ENCODE results near the gene EFL1.
"Not testable (repeated sequence)": the region's sequence is repeated elsewhere in the genome, so short reads cannot be mapped to it uniquely, and the experiment has no call there.

EFL1 gene

DNA sequence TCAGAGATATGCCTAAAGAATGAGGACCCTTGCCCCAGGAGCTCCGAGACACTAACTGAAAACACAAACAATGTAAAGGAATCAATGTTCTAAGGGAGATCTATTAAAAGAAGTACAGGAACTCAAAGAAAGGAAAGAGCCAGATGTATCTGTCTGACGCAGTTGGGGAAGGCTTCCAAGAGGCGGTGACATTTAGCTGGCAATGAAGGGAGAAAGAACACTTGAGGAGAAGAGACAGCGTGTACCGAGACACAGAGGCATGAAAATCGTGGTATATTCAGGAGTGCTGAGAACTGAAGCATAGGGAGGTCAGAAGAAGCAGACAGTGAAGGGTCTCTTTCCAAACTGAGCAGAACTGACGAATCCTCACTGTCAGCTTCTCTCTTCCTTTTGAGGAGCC is 66.7 kb downstream of the EFL1 start:
- not testable (repeated sequence) for DNase-seq

DNA sequence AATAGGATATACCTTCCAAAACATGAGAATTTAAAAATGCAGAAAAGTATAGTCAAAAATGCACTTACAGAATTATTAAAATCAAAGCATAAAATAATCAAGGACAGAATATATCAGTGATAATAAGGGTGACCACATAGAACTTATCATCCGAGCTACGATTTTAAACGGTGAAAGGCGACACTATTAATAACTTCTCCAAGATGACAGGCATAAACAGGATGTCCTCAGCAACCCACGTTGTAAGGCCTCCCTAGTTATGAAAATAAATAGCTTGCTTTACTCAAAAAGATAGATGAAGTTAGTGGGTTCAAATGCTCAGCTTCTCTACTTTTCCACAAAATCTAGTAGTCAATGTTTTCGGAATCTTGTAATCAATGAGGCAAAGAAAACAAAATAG is 68.0 kb downstream of the EFL1 start:
- not testable (repeated sequence) for DNase-seq

DNA sequence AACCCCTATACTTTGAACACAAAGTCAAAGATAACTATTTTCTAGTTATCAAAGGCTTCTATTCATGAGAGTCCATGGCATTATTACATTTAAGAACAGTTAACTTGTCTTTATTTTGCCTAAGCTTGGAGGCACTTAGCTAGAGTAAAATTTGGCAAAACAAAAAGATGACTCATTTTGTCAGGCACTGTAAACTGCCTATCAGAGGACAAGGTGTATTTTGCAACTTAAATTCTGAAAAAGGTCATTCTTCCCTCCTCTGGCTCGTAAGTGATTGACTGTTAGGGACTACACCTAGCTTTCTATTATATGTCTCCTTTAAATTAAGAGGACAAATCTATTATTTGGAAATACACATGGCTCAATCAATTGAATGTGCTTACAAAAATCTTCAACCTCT is 69.1 kb downstream of the EFL1 start:
- DNase-seq = not testable (repeated sequence)

DNA sequence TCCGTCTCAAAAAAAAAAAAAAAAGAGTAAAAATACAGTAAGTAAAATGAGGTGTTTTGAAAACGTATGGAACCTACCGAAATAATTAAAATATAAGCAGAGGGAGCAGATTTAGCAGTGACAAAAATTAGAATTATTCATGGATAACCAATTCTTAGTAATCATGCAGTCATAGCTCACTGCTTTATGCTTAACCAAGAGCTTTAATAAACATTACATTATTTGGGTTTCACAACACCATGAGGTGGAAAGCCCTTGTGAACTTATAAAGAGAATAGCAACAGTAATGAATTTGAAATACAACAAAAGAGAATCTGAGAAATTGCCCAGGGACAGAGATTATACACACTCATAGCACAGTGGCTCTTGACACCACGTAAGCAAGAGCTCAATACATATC is 70.1 kb downstream of the EFL1 start:
- not testable (repeated sequence) for DNase-seq

GRCh38 chr15:82186719-82187406 is 75.7 kb downstream of the EFL1 start:
- DNase-seq = no peak

GRCh38 chr15:82186161-82186560 is 76.4 kb downstream of the EFL1 start:
- DNase-seq = no peak

DNA sequence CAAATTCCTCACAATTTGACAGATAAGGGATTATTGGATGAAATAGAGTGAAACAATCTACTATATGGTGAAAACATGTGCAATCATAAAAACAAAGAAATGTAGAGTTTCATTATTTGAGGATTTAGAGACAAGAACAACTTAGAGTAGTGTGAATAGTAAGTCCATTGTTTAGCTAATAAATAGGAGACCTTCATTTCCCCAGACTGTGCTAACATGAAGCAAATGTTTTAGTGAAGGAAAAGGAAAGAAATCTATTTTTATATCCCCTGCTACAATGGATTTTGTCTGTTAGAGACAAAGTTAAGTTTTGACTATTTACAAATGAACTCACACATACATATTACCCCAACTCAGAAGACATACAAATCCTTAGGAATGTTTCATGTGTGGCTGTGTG is 77.8 kb downstream of the EFL1 start:
- no peak for DNase-seq

- DNase-seq = no peak
Measured at GRCh38 chr15:82184355-82184754, 78.2 kb downstream of the EFL1 start.

- DNase-seq = no peak
Measured at GRCh38 chr15:82183121-82184031, 79.2 kb downstream of the EFL1 start.

DNA sequence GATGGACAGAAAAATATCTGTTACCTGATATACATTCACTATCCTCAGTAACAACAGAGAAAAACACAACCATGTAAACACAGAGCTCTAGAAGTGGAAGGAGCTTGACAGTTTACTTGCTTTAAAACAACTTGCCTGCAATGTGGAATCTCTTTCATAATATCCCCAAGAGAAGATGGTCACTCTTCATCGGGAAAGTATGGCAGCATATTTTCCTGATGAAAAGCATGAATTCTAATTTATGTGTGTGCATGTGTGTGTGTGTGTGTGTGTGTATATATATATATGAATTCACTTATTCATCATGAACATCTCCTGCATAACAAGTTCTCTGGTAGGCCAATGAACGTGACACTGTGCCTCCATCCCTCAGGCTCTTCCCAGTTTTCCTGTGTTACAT is 81.2 kb downstream of the EFL1 start:
- DNase-seq = no peak

GRCh38 chr15:82178061-82178460 is 84.5 kb downstream of the EFL1 start:
- no peak for DNase-seq

- DNase-seq = no peak
Measured at GRCh38 chr15:82177291-82178010, 85.1 kb downstream of the EFL1 start.

- DNase-seq = no peak
Measured at GRCh38 chr15:82176542-82176941, 86.0 kb downstream of the EFL1 start.

DNA sequence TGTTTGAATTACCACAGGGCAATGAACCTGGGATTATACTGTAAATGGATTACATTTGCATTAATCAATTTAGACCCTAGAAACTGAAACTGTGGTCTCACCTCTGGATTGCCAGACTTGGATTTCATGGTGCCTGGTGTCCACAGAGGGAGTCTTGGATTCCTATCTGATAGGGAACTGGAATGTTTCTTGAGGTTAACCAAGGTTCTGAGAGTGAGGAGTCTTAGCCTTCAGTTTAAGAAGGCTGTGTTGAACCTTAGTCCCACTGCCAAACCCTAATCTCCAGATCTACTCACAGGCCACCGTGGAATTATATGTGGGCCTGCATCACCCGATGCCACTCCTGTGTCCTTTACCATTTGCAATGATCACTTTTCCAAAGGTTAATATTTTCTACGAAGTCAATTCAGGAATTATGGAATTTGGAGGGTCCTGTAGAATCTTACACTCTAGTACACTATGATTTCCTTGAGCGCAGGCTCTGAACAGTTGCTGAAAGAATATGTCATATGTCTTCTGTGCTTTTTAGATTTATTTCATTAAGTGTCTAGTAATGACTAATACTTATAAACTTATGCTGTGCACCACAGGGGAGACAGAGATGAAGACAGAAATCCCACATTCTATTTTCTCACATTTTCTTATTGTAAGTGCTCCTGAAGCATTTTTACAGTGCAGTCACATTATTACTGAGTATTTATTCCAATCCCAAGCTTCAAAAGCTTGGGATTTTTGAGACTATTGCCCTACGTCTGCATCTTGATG is 87.9 kb downstream of the EFL1 start:
- DNase-seq = no peak

DNA sequence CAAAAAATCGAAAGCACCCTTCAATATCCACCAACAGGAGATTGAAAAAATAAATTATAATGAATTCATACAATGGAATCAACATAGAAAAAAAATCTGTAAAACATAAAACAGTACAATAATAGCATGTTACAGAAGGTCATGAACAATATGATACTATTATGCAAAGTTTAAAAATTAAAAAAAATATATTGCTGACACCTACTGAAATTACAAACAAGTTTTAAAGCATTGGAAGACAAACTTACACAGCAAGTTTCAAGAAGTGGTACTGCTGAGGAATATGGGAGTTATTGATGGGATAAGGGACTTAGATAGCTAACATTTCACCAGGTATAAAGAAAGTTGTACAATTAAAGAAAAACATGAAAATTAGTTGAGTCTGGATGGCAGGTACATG is 89.4 kb downstream of the EFL1 start:
- DNase-seq = no peak

DNA sequence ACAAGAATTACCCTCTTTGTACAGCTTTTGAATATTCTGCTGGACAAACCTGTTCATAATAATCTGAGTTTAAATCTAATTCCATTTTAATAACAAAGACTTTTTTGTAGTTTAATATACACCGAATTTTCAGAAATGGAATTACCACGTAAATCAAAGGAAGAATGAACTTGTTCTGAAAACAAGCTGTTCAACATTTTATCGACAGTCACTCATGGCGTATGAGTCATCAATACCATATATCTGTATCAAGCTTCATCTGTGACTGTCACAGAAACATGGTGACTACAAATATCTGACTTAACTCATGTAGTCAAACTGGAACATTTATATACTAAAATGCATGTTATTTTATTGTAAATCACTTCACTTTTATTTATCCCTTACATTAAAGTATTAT is 90.0 kb downstream of the EFL1 start:
- no peak for DNase-seq

DNA sequence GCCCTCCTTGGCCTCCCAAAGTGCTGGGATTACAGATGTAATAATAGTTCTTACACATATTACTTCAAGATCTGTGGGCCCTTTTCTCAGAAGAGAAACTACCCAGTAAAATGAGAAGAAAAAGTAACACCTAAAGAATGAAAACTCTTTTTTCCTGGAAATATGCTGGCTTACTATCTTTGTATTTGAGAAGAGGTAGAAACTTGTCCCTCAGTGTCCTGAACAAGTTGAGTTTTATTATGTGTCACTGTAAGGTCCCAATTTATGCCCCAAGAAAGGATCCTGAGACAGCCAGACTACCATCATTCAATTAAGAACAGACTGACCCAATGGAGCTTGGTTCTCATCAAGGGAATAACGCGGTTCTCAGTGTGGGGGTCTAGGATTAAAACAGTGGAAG is 93.8 kb downstream of the EFL1 start:
- no peak for DNase-seq

GRCh38 chr15:82168296-82168695 is 94.2 kb downstream of the EFL1 start:
- DNase-seq = no peak

DNA sequence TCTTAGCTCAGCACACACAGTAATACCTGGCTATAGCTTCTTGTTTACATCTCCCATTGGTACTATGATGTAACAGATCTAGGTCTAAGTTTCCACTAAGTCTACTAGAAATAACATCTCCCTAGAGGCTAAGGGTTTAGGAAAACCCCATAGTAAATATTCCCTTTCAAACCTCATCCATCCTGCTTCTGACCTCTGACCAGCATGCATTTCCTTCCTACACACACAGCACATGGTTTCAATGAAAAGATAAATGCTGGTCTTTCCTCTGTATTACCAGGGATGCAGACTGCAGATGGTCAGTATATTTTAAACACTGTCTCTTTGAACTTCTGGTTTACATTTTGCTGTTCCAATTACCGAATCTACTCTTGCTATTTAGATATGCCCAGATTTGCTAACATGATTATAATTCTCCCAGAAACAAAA is 96.6 kb downstream of the EFL1 start:
- DNase-seq = no peak

DNA sequence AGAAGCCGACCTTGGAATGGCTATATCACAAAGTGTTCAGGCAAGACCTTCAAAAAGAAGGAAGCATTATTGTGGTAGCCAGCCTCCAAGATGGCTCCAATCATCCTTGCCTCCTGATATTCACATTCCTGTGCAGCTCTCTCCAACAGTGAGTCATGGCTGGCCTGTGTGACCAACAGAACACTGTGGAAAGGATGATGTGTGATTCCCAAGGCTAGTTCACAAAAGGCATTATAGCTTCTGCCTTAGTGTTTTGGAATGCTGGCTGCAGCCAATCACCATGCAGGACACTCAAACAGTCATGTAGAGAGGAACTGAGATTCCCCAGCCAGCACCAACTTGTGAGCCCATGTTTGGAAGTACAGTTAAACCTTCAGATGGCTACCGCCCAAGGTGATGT is 102.6 kb downstream of the EFL1 start:
- no peak for DNase-seq

DNA sequence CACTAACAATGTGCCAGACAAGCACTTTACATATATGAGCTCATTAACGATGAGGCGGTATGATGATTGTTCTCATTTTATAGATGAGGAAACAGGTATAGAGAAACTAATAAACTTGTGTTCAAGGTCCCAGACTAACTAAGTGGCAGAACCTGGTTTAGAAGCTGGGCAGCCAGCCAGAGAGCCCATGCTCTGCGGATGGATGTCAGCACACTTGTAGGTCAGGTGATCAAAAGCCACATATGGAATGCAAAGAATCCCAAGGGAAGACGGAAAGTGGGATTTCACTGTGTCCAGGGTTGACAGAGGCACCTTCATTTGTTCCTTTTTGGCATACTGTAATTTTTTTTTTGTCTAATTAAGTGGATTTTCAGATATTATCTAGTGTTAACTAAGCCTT is 103.7 kb downstream of the EFL1 start:
- DNase-seq = no peak

DNA sequence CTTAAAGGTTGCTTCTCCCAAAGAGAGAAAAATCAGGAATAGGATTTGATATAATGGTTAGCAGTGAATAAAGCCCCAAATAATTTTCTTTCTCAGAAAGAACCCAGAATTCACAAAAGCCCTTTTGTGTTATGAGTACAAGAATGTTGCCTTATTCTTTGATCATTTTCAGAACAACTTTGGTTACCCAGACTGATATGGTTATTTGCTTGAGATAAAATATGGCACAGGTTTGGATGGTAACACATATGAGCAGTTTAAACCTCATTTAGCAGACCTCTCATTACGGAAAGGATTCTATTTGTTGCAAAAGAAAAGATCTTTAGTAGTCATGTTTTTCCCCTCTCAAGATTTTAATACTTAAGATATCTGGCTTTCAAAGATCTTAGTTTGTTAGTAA is 111.9 kb downstream of the EFL1 start:
- DNase-seq = no peak

DNA sequence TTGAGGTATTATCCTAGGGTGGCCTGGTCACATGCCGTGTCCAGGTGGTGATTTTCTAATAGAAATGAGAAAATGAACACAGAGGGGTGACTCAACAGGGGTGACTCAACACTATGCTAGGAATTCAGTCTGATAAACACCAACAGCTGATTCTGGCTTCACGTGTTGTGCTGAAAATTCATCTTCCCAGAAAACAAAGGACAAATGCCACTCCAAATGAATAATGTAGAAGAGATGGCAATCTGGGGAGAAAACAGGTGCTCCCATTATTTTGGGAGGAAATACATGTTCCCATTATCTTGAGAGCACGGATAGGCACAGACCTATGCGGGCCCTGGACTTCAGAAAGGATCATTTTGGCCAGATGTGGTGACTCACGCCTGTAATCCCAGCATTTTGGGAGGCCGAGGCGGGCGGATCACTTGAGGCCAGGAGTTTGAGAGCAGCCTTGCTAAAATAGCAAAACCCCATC is 115.5 kb downstream of the EFL1 start:
- DNase-seq = no peak

All from DMS153 (cell line).